PC-3 (cell line): ENCODE results near the gene SLC22A2.

Experiments used
- EZH2 ChIP-seq: fragments of 300-600 bp; sonication (generic); IDR thresholded peaks from one replicate; pipeline ENCODE4 v1.6.1; 2017; ENCODE audit warnings: antibody characterized with exemption, mild to moderate bottlenecking, low read length; ENCODE audit not compliant: unreplicated experiment
- TF ChIP-seq, protein P1 (sequence below): fragments of 300-600 bp; sonication (generic); conservative IDR thresholded peaks from 2 replicates; pipeline ENCODE4 v1.5.1; 2017; ENCODE audit warnings: antibody characterized with exemption, low read depth, mild to moderate bottlenecking, low read length

DNA sequence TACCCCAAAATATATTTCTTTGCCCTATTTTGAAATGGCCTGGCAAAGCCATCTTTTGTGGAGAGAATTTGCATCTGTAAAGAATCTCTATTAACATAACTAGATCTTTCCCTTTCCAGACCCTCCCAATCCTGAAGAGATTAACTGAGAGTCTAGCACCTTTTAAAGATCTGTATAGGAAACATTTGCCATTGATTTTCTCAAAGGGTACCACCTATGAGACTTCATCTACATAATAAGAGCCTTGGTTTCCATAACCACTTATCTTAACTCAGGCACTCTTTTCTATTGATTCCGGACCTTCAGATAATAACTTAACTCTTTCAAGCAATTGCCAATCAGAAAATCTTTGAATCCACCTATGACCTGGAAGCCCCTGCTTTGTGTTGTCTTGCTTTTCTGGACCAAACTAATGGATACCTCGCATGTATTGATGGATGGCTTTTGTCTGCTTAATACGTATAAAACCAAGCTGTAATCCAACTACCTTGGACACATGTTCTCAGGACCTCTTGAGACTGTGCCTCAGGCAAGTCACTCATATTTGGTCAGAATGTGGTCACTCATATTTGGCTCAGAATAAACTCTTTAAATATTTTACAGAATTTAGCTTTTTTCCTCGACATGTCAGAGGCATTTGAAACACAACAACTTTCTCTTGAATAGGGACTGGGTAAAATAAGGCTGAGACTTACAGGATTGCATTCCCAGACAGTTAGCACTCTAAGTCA, 31.4 kb downstream of the SLC22A2 start:
- TF ChIP-seq, protein P1, sequence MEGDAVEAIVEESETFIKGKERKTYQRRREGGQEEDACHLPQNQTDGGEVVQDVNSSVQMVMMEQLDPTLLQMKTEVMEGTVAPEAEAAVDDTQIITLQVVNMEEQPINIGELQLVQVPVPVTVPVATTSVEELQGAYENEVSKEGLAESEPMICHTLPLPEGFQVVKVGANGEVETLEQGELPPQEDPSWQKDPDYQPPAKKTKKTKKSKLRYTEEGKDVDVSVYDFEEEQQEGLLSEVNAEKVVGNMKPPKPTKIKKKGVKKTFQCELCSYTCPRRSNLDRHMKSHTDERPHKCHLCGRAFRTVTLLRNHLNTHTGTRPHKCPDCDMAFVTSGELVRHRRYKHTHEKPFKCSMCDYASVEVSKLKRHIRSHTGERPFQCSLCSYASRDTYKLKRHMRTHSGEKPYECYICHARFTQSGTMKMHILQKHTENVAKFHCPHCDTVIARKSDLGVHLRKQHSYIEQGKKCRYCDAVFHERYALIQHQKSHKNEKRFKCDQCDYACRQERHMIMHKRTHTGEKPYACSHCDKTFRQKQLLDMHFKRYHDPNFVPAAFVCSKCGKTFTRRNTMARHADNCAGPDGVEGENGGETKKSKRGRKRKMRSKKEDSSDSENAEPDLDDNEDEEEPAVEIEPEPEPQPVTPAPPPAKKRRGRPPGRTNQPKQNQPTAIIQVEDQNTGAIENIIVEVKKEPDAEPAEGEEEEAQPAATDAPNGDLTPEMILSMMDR, result no peak
- TF ChIP-seq EZH2, result no peak
